OCI-LY1 (cell line): ENCODE measurements around the gene CYP2F1.

Experiments used
- H2AFZ ChIP-seq: fragments of 200-600 bp; sonication (generic), shearing (Covaris generic); 2 replicates; pipeline ENCODE4 v1.6.0; 2014; ENCODE audit warnings: antibody characterized with exemption, mild to moderate bottlenecking, low read length
- H3F3A ChIP-seq: fragments of 200-600 bp; sonication (generic), shearing (Covaris generic); 2 replicates; pipeline ENCODE4 v1.6.0; 2014; ENCODE audit warnings: mild to moderate bottlenecking, antibody characterized with exemption, low read length, moderate library complexity; ENCODE audit not compliant: insufficient read depth
- H3K27ac ChIP-seq: fragments of 200-600 bp; sonication (generic); 2 replicates; pipeline ENCODE4 v1.5.1; 2014; ENCODE audit warnings: low read length, mixed run types, mild to moderate bottlenecking, low read depth; ENCODE audit not compliant: poor library complexity, severe bottlenecking
- H3K27me3 ChIP-seq: fragments of 200-600 bp; sonication (generic); 2 replicates; pipeline ENCODE4 v1.6.0; 2014; ENCODE audit warnings: antibody characterized with exemption, mild to moderate bottlenecking, low read length, moderate library complexity; ENCODE audit not compliant: insufficient read depth
- H3K36me3 ChIP-seq: fragments of 200-600 bp; sonication (generic); 2 replicates; pipeline ENCODE4 v1.6.1; 2014; ENCODE audit warnings: mild to moderate bottlenecking, antibody characterized with exemption, low read length, moderate library complexity, mixed read lengths; ENCODE audit not compliant: insufficient read depth
- H3K4me1 ChIP-seq: fragments of 200-600 bp; sonication (generic); 2 replicates; pipeline ENCODE4 v1.5.1; 2014; ENCODE audit warnings: mild to moderate bottlenecking, low read length, moderate library complexity; ENCODE audit not compliant: insufficient read depth, severe bottlenecking
- H3K4me2 ChIP-seq: fragments of 200-600 bp; sonication (generic), shearing (Covaris generic); 2 replicates; pipeline ENCODE4 v1.6.1; 2014; ENCODE audit warnings: low read length
- H3K4me3 ChIP-seq: fragments of 200-600 bp; sonication (generic); 2 replicates; pipeline ENCODE4 v1.5.1; 2014; ENCODE audit warnings: low read length, low read depth, mild to moderate bottlenecking, mixed read lengths; ENCODE audit not compliant: poor library complexity, severe bottlenecking
- H3K79me2 ChIP-seq: fragments of 200-600 bp; shearing (Covaris generic); 2 replicates; pipeline ENCODE4 v1.6.1; 2016; ENCODE audit warnings: mixed run types, low read length, mixed read lengths; ENCODE audit not compliant: insufficient read depth
- H3K9ac ChIP-seq: fragments of 200-600 bp; sonication (generic), shearing (Covaris generic); 2 replicates; pipeline ENCODE4 v1.6.1; 2014; ENCODE audit warnings: mild to moderate bottlenecking, low read length, mixed read lengths
- H3K9me2 ChIP-seq: fragments of 200-600 bp; sonication (generic), shearing (Covaris generic); 2 replicates; pipeline ENCODE4 v1.6.1; 2014; ENCODE audit warnings: low read depth, mild to moderate bottlenecking, low read length, mixed read lengths
- H3K9me3 ChIP-seq: fragments of 200-600 bp; shearing (Covaris generic); 2 replicates; pipeline ENCODE4 v1.6.1; 2014; ENCODE audit warnings: low read length, mixed read lengths
- H4K20me1 ChIP-seq: fragments of 200-600 bp; sonication (generic), shearing (Covaris generic); 2 replicates; pipeline ENCODE4 v1.6.0; 2016; ENCODE audit warnings: mild to moderate bottlenecking, low read length; ENCODE audit not compliant: insufficient read depth
- EZH2 ChIP-seq: fragments of 200-600 bp; sonication (generic), shearing (Covaris generic); IDR thresholded peaks from 2 replicates; pipeline ENCODE4 v1.8.0; 2017; ENCODE audit warnings: borderline replicate concordance, mixed run types, mild to moderate bottlenecking, antibody characterized with exemption, low read length, moderate library complexity, mixed read lengths
- TF ChIP-seq, protein P1 (sequence below): fragments of 200-600 bp; sonication (generic), shearing (Covaris generic); IDR thresholded peaks from 2 replicates; pipeline ENCODE4 v1.5.1; 2017; ENCODE audit warnings: mild to moderate bottlenecking, antibody characterized with exemption, low read length, moderate library complexity, mixed read lengths

The CYP2F1 gene

DNA sequence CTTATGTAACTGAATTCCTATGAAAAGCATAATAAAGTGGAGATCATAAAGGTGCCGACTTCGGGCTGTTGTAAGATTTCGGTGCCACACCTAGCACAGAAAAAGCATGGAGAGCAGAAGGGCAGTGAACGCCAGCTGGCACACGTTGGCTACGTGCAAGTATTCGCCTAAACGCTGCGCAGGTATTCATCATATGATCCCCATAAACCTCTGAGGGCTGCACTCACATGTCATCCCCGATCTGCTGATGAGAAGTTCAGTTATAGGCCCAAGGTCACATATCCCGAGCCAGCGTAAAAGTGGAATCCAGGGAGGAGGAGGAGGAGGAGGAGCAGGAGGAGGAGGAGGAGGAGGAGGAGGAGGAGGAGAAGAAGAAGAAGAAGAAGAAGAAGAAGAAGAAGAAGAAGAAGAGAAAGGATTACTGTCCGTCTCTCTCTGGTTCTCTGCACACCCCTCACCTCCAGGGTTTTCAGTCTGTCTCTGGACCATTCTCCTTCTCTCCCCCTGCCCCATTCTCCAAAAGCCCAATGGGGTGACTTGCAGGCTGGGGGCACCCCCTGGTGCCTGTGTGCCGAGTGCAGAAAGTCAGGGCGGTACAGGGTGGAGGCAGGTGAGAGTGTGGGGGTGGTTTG, 60.2 kb downstream of the CYP2F1 start:
- H3K27me3 ChIP-seq: no peaks in the 10 kb centered on the region
- H3K4me3 ChIP-seq: no peak overlapping the region
- no peaks in the 10 kb centered on the region for H3K36me3 ChIP-seq
- no peaks in the 10 kb centered on the region for H3K9me3 ChIP-seq
- H3K27ac ChIP-seq: no peak overlapping the region
- no peaks in the 10 kb centered on the region for H3K79me2 ChIP-seq
- H4K20me1 ChIP-seq: no peaks in the 10 kb centered on the region
- no peaks in the 10 kb centered on the region for H3F3A ChIP-seq
- no peak overlapping the region for H3K4me2 ChIP-seq
- H3K9me2 ChIP-seq: no peaks in the 10 kb centered on the region
- TF ChIP-seq, protein P1, sequence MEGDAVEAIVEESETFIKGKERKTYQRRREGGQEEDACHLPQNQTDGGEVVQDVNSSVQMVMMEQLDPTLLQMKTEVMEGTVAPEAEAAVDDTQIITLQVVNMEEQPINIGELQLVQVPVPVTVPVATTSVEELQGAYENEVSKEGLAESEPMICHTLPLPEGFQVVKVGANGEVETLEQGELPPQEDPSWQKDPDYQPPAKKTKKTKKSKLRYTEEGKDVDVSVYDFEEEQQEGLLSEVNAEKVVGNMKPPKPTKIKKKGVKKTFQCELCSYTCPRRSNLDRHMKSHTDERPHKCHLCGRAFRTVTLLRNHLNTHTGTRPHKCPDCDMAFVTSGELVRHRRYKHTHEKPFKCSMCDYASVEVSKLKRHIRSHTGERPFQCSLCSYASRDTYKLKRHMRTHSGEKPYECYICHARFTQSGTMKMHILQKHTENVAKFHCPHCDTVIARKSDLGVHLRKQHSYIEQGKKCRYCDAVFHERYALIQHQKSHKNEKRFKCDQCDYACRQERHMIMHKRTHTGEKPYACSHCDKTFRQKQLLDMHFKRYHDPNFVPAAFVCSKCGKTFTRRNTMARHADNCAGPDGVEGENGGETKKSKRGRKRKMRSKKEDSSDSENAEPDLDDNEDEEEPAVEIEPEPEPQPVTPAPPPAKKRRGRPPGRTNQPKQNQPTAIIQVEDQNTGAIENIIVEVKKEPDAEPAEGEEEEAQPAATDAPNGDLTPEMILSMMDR: no peak
- no peak for TF ChIP-seq EZH2
- no peak overlapping the region for H2AFZ ChIP-seq
- no peak overlapping the region for H3K9ac ChIP-seq
- no peaks in the 10 kb centered on the region for H3K4me1 ChIP-seq

DNA sequence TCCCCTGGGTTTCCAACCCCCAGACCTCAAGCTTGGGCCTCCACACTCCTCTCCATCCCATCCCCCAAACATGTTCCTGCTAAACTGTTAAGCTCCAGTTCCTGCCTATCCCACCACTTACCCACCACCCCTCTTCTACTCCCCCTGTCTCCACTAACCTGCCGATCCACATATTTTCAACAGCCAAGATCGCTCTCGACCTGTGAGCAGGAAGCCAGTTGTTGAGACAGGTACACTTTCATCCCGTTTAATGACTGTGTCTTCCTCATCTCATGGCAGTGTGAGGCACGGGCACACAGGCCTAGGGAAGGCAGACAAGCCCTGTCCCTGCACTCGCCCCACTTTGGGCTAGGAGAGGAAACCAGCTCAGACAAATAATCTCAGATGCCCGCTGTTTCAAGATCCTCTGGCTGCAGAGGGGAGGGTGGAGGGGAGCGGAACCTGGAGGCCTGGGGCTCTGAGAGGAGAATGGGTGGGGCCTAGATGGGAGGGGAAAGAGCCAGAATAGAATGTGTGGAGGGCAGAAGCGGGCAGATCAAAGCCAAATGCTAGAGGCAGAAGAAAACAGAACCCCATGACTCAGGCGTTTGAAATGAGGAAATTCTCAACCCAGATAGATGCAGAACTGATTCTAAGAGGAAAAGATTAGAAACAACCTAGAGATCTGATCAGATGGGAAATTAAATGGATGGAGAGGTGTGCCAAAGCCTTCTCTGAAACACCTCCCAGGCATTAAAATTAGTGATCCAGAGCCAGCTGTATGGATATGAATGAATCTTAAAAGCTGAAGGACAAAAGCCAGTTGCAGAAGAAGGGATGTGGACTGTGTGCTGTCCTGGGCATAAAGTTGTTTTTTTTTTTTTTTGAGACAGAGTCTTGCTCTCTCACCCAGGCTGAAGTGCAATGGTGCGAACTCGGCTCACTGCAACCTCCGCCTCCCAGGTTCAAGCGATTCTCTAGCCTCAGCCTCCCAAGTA, 61.9 kb downstream of the CYP2F1 start:
- Histone ChIP-seq H3K4me2 (no peak overlapping the region), H3K9me3 (no peaks in the 10 kb centered on the region), H3K9ac (no peak overlapping the region), H2AFZ (no peak overlapping the region), H3F3A (no peaks in the 10 kb centered on the region), H3K27me3 (no peaks in the 10 kb centered on the region), H3K4me1 (no peaks in the 10 kb centered on the region), H3K9me2 (no peaks in the 10 kb centered on the region), H3K27ac (no peak overlapping the region), H4K20me1 (no peaks in the 10 kb centered on the region), H3K79me2 (no peaks in the 10 kb centered on the region), H3K4me3 (no peak overlapping the region), H3K36me3 (no peaks in the 10 kb centered on the region)
- TF ChIP-seq, protein P1: no peak
- no peak for TF ChIP-seq EZH2
